Hematopoietic multipotent progenitor cell treated with erythropoietin and hydrocortisone succinate and interleukin-3 and kit ligand, for 17 days (in vitro differentiated cells): Measurements from ENCODE around the gene TRAK1.

Experiments
- DNase-seq: peaks from one replicate; pipeline ENCODE4 v3.0.0-alpha.2; 2015; ENCODE audit warnings: low spot score

Gene TRAK1

DNA sequence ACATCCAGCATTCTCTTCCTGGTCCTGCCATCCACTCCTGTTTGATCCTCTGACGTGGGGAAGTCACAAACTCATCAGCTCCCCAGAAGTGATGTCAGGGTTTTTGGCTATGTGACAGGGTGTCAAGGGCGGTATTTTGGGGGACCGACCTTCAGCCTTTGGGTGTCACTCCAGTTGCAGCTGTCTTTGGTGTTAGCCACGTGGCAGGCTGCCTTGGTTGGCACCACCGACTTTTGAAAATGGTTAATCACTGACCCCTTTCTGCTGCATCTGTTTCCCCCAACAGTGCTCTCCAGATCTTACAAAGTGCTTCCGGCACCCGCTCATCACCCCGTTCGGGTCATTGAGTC, 86.6 kb downstream of the TRAK1 start:
- no peak for DNase-seq

DNA sequence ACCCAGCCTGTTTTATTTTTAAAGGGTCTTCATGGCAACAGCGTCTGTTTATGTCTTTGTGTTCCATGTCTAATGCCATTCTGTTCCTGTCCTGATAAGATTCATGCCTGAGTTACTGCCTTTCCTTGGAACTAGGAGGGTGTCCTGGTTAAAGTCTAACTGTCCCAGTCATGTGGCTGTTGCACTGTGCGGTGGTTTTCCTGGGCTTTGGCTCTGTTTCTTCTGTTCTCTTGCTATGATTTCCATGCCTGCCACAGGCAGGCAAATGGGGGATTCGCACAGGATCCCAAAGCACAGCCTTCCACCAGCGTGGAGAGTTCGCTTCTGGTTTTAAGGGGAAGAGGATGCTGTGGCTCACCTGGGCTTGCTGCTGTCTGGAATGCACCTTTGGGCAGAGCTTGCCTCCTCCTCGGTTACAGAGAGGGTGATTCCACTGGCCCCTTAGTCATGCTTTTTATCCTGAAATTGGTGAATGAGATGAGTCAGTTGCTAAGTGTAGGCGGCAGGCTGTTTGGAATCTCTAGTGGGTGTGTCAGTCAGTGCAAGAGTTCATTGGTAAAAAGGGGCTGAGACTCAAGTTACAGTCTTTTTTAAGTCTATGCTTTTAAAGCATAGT, 88.1 kb downstream of the TRAK1 start:
- peak; percentile 74 for DNase-seq

DNA sequence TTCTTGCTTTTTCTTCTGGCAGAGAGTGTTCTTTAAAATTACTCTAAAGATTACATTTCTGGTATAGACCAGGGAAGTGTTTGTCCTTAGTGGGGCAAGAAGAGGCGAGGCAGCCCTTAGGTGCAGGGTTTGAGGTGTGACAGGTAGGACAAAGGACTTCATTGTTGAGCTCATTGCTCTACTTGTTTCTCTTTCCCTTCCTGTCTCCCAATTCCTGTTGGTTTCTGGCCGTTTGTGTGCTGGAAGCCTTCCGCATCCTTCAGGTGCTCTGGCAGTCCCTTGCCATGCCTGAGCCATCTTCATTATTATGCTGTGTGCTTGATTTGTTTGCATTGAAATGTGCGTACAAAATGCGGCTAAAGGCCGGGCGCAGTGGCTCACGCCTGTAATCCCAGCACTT, 89.7 kb downstream of the TRAK1 start:
- DNase-seq: no peak

DNA sequence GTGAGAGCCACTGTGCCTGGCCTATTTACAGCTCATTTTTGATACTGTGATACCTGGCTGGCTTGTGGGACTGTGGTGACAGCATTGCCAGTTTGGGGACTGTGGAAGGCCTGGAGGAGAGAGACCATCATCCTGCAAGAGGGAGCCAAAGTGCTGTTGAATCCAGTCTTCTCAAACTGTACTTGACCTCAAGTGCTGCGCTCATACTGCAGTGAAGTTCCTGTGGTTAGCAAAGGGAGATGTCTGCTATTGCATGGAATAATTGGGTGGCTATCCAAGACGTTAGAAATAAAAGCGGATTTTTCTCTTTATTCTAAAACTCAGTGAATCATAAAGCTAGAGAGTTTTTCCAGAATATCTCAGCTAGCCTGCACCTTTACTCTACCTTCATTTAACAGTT, 91.4 kb downstream of the TRAK1 start:
- no peak for DNase-seq

DNA sequence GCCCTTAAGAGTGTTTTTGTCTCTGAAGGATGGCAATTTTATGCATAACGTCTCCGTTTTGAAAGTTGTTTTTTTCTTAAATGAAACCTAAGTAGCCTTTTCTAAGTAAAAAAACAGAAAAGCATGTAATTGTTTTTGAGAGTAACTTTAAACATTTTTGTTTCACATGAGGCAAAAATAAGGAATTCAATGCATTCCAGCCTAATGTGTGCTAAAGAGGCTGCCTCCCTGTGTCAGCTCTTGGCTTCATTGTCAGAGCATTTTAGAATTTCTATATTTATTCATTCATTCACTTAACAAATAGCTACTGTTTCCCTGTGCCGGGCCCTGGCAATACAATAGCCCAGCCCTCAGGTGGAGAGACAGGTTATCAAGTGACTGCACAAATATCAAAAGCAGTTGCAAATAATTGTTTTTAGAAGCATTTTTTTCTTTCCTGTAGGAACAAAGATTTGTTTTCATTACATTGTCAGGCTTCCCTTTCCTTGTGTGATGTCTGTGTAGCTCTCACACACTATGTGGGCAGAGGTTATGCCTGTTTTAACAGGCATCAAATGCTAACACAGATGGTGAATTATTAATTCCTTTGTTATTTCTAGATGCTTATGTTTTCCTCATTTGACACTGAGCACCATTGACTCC, 93.0 kb downstream of the TRAK1 start:
- DNase-seq: no peak

DNA sequence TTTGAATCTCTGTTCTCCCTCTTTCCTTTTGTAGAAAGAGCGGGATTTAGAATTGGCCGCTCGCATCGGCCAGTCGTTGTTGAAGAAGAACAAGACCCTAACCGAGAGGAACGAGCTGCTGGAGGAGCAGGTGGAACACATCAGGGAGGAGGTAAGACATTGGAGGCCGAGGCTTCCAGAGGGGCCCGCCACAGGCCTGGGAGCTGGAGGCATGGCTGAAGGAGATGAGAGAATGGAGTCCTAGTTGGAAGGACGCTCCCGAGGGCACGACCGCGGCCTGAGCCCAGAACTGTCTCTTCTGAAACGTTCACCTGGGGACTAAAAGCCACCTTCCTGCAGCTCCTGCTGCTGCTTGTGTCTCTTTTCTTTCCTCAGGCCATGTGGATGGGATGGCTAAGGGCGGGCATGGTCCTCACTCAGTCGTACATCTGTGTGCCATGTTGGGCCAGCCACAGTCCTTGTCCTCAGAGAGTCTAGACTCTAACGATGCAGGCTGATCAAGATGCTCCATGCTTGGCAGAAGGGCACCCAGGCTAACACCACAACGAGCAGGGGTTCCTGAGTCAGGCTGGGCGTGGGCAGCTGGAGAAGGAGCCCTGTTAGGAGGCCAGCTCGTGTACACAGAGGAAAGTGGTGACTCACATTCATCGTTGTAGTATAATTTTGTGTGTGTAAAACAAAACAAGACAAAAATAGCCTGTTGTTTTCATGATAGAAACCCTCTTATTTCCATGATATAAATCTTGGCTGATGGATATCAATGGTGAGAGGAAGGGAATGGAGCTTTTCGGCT, 93.7 kb downstream of the TRAK1 start:
- peak; percentile 47 for DNase-seq

DNA sequence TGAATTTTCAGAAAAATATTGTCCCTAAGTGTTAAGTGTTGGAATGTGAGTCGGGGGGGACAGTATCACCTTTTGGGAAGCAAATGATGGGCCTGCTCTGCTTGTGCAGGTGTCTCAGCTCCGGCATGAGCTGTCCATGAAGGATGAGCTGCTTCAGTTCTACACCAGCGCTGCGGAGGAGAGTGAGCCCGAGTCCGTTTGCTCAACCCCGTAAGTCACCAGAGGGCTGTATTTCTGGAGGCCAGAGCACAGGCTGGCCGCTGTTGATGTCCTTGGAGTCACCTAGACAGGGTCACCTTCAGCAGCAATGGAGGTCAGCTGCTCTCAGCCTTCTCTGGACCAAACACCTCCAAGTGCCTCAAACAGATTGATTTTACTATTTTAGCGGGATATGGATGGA, 96.8 kb downstream of the TRAK1 start:
- DNase-seq: no peak

DNA sequence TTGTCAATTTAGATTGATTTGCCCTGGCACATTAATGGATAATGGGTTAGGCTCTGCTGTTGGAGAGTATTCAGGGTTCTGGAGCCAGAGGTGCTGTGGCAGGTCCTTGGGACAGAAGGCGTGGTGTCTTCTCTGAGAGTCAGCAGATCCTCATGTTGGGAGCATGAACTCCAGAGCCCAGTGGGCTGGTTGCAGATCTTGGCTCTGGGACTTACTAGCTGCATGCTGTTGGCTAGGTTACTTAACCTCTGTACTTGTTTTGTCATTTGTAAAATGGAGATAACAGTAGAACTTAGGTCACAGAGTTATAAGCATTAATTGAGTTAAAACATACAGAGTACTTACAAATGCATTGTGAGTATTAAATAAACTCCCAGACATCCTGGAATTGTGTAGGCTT, 97.2 kb downstream of the TRAK1 start:
- DNase-seq: no peak

DNA sequence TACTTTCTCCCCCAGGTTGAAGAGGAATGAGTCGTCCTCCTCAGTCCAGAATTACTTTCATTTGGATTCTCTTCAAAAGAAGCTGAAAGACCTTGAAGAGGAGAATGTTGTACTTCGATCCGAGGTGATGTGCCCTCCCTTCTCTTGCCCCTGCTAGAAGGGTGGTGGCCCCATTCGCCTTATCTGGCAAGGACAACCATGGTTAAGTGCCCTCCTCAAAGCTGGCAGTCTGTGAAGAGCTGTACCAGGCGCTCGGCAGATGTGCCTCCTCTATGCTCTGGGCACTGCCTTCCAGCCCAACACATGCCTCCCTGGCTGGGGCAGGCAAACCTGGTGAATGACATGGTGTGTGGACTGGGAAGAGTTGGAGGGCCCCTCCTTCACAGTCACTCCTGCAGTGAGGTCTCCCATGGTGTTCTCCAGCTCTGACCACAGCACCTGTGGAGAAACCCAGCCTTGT, 97.9 kb downstream of the TRAK1 start:
- peak; percentile 71 for DNase-seq

DNA sequence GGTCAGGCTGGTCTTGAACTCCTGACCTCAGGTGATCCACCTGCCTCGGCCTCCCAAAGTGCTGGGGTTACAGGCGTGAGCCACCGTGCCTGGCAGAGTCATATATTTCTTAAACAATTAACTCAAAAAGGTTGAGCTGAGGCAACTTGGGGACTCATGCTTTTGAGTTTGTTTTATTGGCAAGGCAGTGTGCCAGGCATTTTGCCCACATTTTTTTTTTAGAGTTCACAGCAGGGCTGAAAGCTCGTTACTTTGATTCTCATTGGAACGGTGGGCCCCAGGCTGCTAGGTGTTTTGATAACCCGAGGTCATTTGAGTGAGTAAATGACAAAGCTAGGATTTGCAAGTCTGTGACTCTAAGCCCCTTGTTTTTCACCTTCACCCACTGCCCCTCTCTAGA, 98.6 kb downstream of the TRAK1 start:
- no peak for DNase-seq

DNA sequence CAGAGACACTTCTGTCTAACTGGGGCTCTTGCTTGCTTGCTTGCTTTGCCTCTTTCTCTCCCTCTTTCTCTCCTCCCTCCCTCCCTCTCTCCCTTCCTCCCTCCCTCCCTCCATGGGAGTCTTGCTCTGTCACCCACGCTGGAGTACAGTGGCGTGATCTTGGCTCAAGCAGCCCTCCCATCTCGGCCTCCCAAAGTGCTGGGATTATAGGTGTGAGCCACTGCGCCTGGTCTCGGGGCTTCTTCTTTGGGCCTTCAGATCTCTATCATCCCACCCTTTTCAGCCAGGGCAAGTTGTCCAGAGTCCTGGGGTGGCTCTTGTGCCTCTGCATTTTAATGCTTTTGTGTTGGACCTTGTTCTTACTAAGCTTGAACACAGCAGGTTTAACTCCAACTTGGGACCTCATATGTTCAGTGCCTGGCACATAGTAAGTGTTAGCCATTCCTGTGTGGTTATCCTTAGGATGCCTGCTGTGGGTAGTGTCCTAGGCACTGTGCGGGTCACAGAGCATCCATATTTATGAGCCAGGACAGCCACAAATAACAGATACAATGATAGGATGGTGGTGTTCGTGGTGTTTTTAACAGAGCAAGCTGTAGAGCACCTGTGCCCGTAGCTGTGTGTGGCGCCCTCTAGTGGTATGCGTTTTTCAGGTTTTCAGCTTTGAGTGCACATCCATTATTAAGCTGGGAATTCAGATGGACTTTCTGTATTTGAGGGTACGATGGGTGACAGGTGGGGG, 99.7 kb downstream of the TRAK1 start:
- DNase-seq: peak; percentile 86

DNA sequence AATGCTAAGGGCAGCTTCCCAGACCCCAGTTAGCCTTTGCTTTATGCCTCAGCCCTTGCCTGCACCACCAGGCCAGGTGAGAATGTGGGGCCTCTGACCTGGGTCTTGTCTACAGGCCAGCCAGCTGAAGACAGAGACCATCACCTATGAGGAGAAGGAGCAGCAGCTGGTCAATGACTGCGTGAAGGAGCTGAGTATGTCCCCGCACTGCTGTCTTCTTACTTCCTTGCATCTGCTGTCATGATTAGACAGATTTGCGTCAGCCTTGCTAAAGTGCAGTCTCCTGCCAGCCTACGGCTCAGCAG, 100.2 kb downstream of the TRAK1 start:
- no peak for DNase-seq

DNA sequence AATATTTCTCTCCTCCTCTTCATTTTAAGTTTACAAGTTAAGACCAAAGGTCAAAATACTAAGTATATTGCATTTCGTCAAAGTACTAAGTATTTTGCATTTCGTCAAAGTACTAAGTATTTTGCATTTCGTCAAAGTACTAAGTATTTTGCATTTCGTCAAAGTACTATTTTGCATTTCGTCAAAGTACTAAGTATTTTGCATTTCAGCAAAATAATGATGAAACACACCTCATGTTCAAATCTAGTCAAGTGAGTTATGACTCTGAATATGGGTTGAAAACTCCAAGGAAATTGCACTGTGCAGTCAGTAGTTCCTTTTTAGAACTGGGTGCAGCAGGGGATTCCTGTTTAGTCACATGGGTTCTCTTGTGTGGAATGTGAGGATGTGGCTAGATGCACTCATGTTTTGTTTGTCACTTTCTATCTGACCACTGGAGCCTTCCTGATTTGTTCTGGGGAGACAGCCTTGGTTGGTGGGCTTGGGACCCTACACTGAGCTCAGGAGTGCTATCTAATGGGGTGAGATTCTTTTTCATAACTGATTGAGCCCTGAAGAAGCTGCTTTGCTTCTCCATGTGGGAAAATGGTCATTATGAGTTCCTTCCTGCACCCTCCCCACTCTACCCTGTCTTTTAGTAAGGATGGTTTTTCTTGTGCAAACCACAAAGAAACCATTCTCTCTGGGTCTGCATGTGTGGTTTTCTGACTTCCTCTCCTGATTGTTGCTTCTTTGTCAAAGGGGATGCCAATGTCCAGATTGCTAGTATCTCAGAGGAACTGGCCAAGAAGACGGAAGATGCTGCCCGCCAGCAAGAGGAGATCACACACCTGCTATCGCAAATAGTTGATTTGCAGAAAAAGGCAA, 101.4 kb downstream of the TRAK1 start:
- no peak for DNase-seq

DNA sequence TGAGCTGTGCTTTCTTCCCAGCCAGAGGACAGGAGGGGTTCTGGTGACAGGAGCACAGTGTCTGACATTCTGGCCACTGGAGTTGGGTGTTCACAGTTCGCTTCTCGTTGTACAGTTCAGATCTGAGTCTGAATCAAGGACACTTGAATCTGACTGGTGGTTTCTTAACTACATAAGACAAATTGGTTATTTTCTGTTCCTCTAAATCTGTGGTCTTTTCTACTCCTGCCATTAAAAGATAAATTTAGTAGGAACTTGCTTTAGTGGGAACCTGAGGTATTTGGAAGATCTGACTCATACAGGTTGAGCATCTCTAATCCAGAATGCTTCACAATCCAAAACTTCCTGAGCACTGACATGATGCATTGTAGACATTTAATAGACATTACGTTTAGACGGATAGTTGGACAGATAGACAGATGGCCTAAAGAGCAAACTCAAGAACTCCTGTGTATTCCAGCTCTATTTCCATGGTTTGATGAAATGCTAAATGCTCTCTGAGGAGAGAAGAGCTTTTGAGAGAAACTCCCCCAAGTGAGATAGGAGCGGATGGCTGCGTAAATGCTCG, 103.9 kb downstream of the TRAK1 start:
- DNase-seq: no peak

DNA sequence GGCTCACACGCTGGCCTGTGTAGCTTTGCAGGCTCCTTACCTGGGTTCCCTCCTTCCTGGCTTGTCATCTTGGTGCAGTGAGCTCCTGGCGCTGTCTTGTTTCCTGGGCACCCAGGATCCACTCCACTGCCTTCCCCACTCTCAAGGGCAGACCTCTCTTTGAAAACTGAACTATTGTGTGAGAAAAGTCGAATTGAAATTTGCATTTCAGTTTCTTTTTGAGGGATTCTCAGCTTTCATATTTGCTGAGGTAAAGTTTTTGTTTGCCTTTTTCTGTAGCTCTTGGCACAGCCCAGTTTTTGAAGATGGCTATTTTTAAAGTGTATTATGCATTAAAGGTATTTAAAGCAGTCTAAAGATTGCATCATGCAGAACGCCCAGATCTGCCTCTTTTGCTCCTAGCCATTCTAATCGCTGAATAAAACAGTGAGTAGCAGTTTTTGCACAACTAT, 104.7 kb downstream of the TRAK1 start:
- DNase-seq: no peak

DNA sequence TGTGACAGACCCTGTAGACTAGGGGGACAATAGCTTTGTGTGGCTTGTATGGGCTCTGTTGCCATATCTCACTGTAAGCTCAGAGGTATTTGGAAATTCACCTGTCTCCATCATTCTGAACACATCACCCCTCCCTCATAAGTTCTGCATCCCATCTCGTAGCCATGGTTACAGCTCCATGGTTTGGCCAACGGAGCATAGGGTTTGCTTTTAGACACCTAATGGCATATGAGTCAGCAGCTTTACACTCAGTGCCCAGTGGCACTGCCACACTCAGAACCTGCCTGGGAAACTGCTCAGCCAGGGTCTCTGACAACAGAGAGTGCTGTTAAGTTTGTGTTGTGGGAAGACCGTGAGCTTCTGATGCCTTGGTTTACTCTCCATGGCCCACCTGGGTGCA, 107.6 kb downstream of the TRAK1 start:
- DNase-seq: no peak

DNA sequence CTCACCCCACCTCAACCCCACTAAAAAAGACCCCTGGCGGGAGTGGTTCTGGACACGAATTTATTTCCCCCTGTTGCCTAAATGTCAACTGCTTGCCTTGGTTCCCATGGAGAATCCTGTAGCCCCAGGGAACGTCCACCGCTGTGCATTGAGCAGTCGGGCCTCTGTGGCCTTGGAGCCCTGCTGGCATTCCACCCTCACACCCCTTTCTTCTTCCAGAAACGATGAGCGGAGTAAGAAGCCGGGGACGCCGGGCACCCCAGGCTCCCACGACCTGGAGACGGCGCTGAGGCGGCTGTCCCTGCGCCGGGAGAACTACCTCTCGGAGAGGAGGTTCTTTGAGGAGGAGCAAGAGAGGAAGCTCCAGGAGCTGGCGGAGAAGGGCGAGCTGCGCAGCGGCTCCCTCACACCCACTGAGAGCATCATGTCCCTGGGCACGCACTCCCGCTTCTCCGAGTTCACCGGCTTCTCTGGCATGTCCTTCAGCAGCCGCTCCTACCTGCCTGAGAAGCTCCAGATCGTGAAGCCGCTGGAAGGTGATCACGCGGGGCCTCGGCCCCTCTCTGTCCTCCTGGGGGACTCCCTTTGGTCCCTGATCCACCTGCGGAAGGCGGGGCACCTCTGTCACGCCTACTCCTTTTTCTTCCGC, 111.2 kb downstream of the TRAK1 start:
- DNase-seq: no peak

DNA sequence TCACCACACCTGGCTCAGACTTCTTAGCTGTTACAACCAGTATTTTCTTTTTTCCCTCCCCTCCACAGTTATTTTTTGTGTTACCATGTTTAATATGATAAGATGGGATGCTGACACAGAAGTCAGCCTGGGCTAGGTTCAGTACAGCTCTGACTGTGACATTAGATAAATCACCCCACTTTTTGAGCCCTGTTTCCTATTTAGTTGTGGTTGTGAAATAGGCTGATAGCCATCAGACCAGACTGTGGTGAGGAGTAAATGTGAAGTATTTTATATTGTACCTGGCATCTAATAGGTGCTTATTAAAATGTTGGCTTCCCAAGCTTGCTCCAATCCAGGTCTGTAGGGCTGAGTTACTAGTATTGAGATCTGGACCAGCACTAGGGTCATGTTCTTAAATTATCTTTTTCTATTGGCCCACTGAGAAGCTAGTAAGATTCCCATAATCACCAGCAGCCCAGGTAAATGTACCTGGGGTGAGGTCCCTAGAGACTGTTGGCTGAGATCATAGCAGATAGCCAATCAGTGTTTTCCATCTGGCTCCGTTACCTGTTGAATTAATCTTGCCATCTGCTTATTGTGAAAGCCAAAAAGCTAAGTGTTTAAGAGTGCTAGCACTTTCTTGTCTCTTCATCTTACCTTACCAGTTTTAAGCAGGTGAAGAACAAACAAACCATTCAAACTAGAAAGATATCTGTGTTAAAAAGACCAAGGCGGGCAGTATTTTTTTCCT, 113.9 kb downstream of the TRAK1 start:
- DNase-seq: no peak

DNA sequence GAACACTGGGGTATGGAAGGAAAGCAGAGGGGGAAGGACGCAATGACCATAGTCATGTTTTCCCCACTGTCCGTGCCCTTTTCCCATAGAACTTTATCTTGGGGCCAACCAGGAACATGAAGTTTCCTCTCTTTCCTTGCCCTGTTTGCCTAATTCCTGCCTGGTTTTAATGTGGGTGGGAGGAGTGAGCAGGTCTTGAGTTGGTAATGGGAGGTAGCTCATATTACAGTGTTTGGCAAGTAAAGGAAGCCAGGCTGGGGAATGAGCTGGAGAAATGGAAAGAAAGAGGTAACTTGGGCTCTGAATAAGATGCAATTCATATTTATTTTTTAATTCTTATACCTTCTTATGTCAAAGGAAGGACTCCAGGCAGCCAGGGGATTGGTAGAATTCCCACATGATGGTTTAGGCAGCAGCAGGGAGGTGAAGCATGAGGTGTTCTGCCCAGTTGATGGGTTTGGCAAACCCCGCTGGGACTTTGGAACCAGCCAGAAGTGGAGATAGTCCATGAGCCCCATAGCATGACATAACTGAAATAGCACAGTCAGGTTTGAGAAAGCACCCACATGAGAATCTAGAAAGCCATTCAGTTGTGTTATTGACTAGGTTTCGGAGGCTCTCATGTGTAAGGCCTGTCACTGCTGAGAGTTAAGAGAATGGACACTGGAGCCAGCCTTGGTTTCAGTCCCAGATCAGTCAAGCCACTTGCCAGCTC, 114.8 kb downstream of the TRAK1 start:
- DNase-seq: no peak

DNA sequence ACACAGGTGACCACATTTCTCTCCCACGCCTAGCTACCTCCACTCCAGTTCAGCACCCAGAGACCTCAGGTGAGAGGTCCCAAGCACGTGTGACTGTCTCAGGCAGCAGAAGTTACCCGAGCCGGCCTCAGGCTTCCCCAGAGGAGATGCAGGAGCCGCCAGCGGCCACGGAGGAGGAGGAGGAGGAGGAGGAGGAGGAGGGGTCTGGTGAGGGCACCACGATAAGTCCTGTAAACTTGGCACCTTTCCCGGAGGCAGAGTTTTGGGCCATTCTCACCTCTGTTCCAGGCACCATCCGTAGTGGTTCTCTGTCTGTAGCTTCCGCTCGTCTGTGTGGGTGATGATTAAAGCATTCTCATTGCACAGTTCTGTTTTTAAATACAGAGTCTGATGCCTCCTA, 118.8 kb downstream of the TRAK1 start:
- no peak for DNase-seq
